ENCODE measurements around the gene RASL10B. TPM values are rescaled to one million over a fixed set of nuclear protein-coding genes. Genes with fewer than 3 reads are reported as not detected.

The RASL10B gene
- polyA plus RNA-seq, 1 donor from 2014 or later, result 10.7 TPM

GRCh38 chr17:35733366-35733765 lies 1.9 kb downstream of the RASL10B start:
- TF ChIP-seq EP300 (conservative IDR thresholded peaks at IDR 0.05; ENCODE audit: poor library complexity, severe bottlenecking) (no peak), POLR2AphosphoS5 (IDR thresholded peaks at IDR 0.05) (no peak), EZH2 (IDR thresholded peaks at IDR 0.05; ENCODE audit: borderline replicate concordance, insufficient read depth, low read length, poor library complexity, severe bottlenecking) (no peak), RAD21 (conservative IDR thresholded peaks at IDR 0.05) (no peak), SMC3 (conservative IDR thresholded peaks at IDR 0.05; ENCODE audit: poor library complexity) (no peak), MXI1 (conservative IDR thresholded peaks at IDR 0.05; ENCODE audit: poor library complexity, severe bottlenecking) (no peak), REST (IDR thresholded peaks at IDR 0.05; ENCODE audit: borderline replicate concordance) (no peak), TAF1 (IDR thresholded peaks at IDR 0.05; ENCODE audit: low read depth) (no peak)
- TF ChIP-seq, protein P1, sequence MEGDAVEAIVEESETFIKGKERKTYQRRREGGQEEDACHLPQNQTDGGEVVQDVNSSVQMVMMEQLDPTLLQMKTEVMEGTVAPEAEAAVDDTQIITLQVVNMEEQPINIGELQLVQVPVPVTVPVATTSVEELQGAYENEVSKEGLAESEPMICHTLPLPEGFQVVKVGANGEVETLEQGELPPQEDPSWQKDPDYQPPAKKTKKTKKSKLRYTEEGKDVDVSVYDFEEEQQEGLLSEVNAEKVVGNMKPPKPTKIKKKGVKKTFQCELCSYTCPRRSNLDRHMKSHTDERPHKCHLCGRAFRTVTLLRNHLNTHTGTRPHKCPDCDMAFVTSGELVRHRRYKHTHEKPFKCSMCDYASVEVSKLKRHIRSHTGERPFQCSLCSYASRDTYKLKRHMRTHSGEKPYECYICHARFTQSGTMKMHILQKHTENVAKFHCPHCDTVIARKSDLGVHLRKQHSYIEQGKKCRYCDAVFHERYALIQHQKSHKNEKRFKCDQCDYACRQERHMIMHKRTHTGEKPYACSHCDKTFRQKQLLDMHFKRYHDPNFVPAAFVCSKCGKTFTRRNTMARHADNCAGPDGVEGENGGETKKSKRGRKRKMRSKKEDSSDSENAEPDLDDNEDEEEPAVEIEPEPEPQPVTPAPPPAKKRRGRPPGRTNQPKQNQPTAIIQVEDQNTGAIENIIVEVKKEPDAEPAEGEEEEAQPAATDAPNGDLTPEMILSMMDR (IDR thresholded peaks at IDR 0.05; ENCODE audit: poor library complexity, severe bottlenecking), result no peak
- Histone ChIP-seq H3K27me3 (ENCODE audit: insufficient read depth, low read depth, low read length) (no peaks in the 10 kb centered on the region), H3K27ac (ENCODE audit: low read length) (no peak overlapping the region), H2AFZ (ENCODE audit: low read depth, low read length) (no peak overlapping the region), H3F3A (ENCODE audit: insufficient read depth, low read length, poor library complexity, severe bottlenecking) (no peaks in the 10 kb centered on the region), H4K20me1 (ENCODE audit: insufficient read depth) (no peaks in the 10 kb centered on the region), H3K36me3 (ENCODE audit: insufficient read depth, low read length) (no peaks in the 10 kb centered on the region), H3K9ac (ENCODE audit: low read length) (no peak overlapping the region), H3K79me2 (replicated peaks; ENCODE audit: insufficient read depth, low read length) (no peaks in the 10 kb centered on the region), H3K4me2 (ENCODE audit: low read length) (no peak overlapping the region), H3K9me3 (ENCODE audit: low read length) (no peaks in the 10 kb centered on the region), H3K4me3 (ENCODE audit: low read length) (no peak overlapping the region), H3K9me2 (ENCODE audit: insufficient read depth, low read length) (no peaks in the 10 kb centered on the region)

- no peaks in the 10 kb centered on the region for H3K79me2 ChIP-seq (replicated peaks; ENCODE audit: insufficient read depth, low read length)
- H3K9ac ChIP-seq (ENCODE audit: low read length), result no peak overlapping the region
- no peaks in the 10 kb centered on the region for H3K27me3 ChIP-seq (ENCODE audit: insufficient read depth, low read depth, low read length)
- H3K9me3 ChIP-seq (ENCODE audit: low read length), result no peaks in the 10 kb centered on the region
- no peak overlapping the region for H3K4me2 ChIP-seq (ENCODE audit: low read length)
- no peak overlapping the region for H3K27ac ChIP-seq (ENCODE audit: low read length)
- H3K36me3 ChIP-seq (ENCODE audit: insufficient read depth, low read length), result no peaks in the 10 kb centered on the region
- H2AFZ ChIP-seq (ENCODE audit: low read depth, low read length), result no peak overlapping the region
- no peak for TF ChIP-seq TAF1 (IDR thresholded peaks at IDR 0.05; ENCODE audit: low read depth)
- no peak for TF ChIP-seq REST (IDR thresholded peaks at IDR 0.05; ENCODE audit: borderline replicate concordance)
- TF ChIP-seq, protein P1 (IDR thresholded peaks at IDR 0.05; ENCODE audit: poor library complexity, severe bottlenecking), result no peak
- TF ChIP-seq EP300 (conservative IDR thresholded peaks at IDR 0.05; ENCODE audit: poor library complexity, severe bottlenecking), result no peak
- no peak for TF ChIP-seq EZH2 (IDR thresholded peaks at IDR 0.05; ENCODE audit: borderline replicate concordance, insufficient read depth, low read length, poor library complexity, severe bottlenecking)
- no peak for TF ChIP-seq MXI1 (conservative IDR thresholded peaks at IDR 0.05; ENCODE audit: poor library complexity, severe bottlenecking)
- TF ChIP-seq RAD21 (conservative IDR thresholded peaks at IDR 0.05), result no peak
- no peak for TF ChIP-seq POLR2AphosphoS5 (IDR thresholded peaks at IDR 0.05)
- no peaks in the 10 kb centered on the region for H3K9me2 ChIP-seq (ENCODE audit: insufficient read depth, low read length)
- no peak overlapping the region for H3K4me3 ChIP-seq (ENCODE audit: low read length)
- H3F3A ChIP-seq (ENCODE audit: insufficient read depth, low read length, poor library complexity, severe bottlenecking), result no peaks in the 10 kb centered on the region
- no peaks in the 10 kb centered on the region for H4K20me1 ChIP-seq (ENCODE audit: insufficient read depth)
Observed at GRCh38 chr17:35734396-35734795, 3.0 kb downstream of the RASL10B start.

Data from neural cell (in vitro differentiated cells).